ENCODE measurements around the gene COPB1. TPM values are rescaled to one million over a fixed set of nuclear protein-coding genes. Genes with fewer than 3 reads are reported as not detected.

The COPB1 gene
- total and polyA plus RNA-seq, 9 of the 15 experiments (the other 6 are each of a cell fraction or from before 2014, with no cell fraction given), result 64.7 to 188 (median 91.6) TPM

GRCh38 chr11:14499560-14500180, at the start of gene COPB1 (continued):
- no peak for TF ChIP-seq REST (IDR thresholded peaks at IDR 0.05; ENCODE audit: borderline replicate concordance)
- no peak for TF ChIP-seq REST (CRISPR knock-in tag; IDR thresholded peaks at IDR 0.05; ENCODE audit: low read depth)
- no peak for TF ChIP-seq HEY1 (CRISPR knock-in tag; IDR thresholded peaks at IDR 0.05; ENCODE audit: borderline replicate concordance)
- TF ChIP-seq ZNF282 (CRISPR knock-in tag; IDR thresholded peaks at IDR 0.05), result no peak
- TF ChIP-seq BRF1 (IDR thresholded peaks at IDR 0.05; ENCODE audit: borderline replicate concordance, extremely low read depth, insufficient read length), result no peak
- no peak for TF ChIP-seq GMEB1 (CRISPR knock-in tag; IDR thresholded peaks at IDR 0.05)
- no peak for TF ChIP-seq TSHZ1 (CRISPR knock-in tag; IDR thresholded peaks at IDR 0.05)
- TF ChIP-seq NKRF (IDR thresholded peaks at IDR 0.05; ENCODE audit: borderline replicate concordance), result peak; percentile 31; the same call in 1 of the 2 replicates
- no peak for TF ChIP-seq NONO (IDR thresholded peaks at IDR 0.05; ENCODE audit: low read depth in 2 of 2, low read length in 1 of 2)
- no peak for TF ChIP-seq ZNF175 (CRISPR knock-in tag; IDR thresholded peaks at IDR 0.05; ENCODE audit: low read depth)
- TF ChIP-seq SMAD3 (CRISPR knock-in tag; conservative IDR thresholded peaks at IDR 0.05), result no peak

All from K562 (cell line).